GM12891 (cell line): ENCODE results near the gene PATZ1.

Source experiments
- DNase-seq: peaks from one replicate; pipeline ENCODE4 v3.0.0; 2011; ENCODE audit warnings: low spot score; ENCODE audit not compliant: insufficient read length
- FAIRE-seq: peaks from 2 replicates; lab custom pipeline; 2011; peaks lifted over from hg19 to GRCh38; lab: Jason Lieb, UNC
- PAX5 ChIP-seq: IDR thresholded peaks from 2 replicates; pipeline ENCODE4 v1.6.1; 2011; ENCODE audit warnings: low read length, moderate library complexity, mild to moderate bottlenecking; ENCODE audit not compliant: insufficient read depth, severe bottlenecking
- POLR2A ChIP-seq: IDR thresholded peaks from 2 replicates; pipeline ENCODE4 v1.6.1; 2011; ENCODE audit warnings: low read depth, low read length, control low read depth
- POLR2AphosphoS5 ChIP-seq: IDR thresholded peaks from 2 replicates; pipeline ENCODE4 v1.6.1; 2011; ENCODE audit warnings: low read depth, low read length, control low read depth
- POU2F2 ChIP-seq: IDR thresholded peaks from 2 replicates; pipeline ENCODE4 v1.6.1; 2011; ENCODE audit warnings: low read depth, mild to moderate bottlenecking, control low read depth, low read length, moderate library complexity
- SPI1 ChIP-seq: IDR thresholded peaks from 2 replicates; pipeline ENCODE4 v1.6.1; 2011; ENCODE audit warnings: low read depth, low read length, control low read depth
- TAF1 ChIP-seq: IDR thresholded peaks from 2 replicates; pipeline ENCODE4 v1.6.1; 2011; ENCODE audit warnings: low read depth, low read length, control low read depth

PATZ1 gene

DNA sequence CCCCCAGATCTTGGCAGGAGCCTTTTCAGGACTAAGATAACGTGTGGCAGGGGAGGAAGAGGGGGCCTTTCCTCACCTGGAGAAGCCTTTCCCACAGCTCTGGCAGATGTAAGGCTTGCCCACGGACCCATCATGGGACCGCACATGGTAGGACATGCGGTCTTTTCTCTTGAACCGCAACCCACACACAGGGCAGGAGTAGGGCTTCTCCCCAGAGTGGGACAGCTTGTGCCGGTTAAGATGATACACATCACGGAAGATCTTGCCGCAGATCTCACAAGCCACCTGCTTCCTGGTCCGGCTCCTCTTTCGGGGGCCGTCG is 1.9 kb downstream of the PATZ1 start:
- FAIRE-seq (peak; percentile 77), DNase-seq (no peak)
- no peak for TF ChIP-seq POLR2A
- TF ChIP-seq SPI1 = no peak
- no peak for TF ChIP-seq TAF1
- TF ChIP-seq PAX5 = no peak
- TF ChIP-seq POU2F2 = no peak

DNA sequence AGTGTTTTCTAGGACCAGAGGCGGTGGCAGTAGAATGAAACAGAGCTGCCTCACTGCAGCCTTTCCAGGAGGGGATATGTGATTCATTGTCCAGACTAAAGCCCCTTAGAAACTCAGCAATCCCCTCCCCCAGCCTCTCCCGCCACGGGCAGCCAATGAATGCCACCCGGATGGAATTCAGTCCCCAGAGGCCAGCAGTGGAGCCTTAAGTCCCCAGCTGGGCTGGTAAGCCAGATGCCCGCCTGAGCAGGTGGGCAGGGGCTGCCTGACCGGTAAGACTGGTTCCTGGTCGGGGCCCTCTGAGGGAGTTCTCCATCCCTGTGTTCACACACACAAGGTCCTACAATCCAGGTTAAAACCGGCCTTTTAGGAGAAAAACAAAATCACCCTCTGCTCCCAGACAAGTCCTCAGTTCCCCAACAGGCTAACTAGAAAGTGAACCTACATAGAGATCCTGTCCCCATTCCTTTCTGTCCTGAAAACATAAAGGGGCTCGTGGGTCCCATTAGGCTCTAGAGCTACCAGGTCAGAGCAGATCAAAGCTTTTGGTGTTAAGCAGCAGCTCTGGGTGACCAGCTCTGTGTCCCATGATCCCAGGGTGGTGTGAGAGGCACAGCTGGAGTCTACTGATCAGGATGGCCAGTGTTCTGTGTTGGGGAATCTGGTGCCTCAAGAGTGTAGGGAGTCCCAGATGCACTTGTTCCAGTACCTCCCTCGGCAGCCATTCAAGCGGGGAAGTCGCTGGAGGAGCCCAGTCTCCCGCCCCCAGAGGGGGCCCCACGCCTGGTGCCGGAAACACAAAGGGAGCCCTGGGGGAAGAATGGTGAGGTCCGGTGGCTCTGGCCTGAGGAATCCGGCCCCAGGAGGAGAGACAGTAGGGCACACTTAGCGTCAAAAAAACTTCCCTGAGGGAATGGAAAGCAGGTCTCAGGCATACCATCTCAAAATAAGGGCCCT is 2.6 kb downstream of the PATZ1 start:
- FAIRE-seq (peak; percentile 28), DNase-seq (no peak)
- TF ChIP-seq POLR2AphosphoS5 = 0 out of 2 replicates have a peak, but pooled peaks have one; percentile 50
- 0 out of 2 replicates have a peak, but pooled peaks have one; percentile 0 for TF ChIP-seq SPI1
- no peak for TF ChIP-seq POU2F2
- TF ChIP-seq POLR2A = no peak

- FAIRE-seq (peak; percentile 33), DNase-seq (no peak)
- no peak for TF ChIP-seq TAF1
- no peak for TF ChIP-seq PAX5
- peak; percentile 21; the same call in 1 of the 2 replicates for TF ChIP-seq POU2F2
Observed at GRCh38 chr22:31342389-31343140, 3.6 kb downstream of the PATZ1 start.

- FAIRE-seq = no peak
- DNase-seq = no peak
- TF ChIP-seq SPI1 (no peak), POLR2A (no peak), TAF1 (no peak), POU2F2 (no peak), PAX5 (no peak)
Observed at GRCh38 chr22:31341386-31342088, 4.6 kb downstream of the PATZ1 start.

GRCh38 chr22:31340765-31341247 is 5.3 kb downstream of the PATZ1 start:
- FAIRE-seq (no peak), DNase-seq (no peak)
- TF ChIP-seq PAX5 (no peak), POLR2AphosphoS5 (no peak), SPI1 (no peak), TAF1 (no peak), POLR2A (no peak), POU2F2 (no peak)

- TF ChIP-seq SPI1 = no peak
- no peak for TF ChIP-seq TAF1
- no peak for TF ChIP-seq POU2F2
- no peak for TF ChIP-seq POLR2A
- TF ChIP-seq POLR2AphosphoS5 = no peak
- no peak for TF ChIP-seq PAX5
- FAIRE-seq (no peak), DNase-seq (no peak)
Observed at GRCh38 chr22:31340360-31340759, 5.8 kb downstream of the PATZ1 start.

DNA sequence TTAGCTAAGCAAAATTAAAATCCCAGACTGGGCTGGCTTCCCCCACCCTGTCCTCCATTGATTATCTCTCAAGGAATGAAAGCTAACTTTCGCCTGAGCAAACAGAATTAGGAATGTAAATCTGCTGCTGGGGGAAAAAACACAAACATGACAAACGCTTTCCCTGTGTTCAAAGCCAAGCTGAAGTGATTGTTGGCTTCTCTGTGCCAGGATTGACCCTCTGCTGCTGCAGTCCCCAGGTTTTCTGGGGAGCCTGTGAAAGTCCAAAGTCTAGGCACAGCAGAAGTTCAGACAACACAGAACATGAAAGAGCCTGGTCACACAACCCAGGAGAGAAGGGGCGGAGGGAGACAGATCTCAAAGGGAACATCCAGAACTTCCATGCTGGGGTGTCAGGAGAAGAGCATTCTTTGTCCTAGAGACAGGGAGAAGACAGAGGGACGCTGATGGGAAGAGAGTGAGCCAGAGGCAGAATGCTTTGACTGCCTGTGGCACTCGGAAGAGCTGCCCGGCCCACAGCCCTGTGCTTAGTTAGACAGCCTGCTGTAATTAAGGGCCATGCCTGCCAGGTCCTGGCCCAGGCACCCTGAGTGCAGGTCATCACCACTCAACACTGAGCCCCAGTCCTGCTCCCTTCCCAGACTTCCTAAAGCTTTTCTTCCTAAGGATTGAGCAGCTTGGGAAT is 6.9 kb downstream of the PATZ1 start:
- TF ChIP-seq PAX5 = no peak
- no peak for TF ChIP-seq SPI1
- TF ChIP-seq POLR2A = no peak
- TF ChIP-seq POLR2AphosphoS5 = no peak
- TF ChIP-seq POU2F2 = no peak
- TF ChIP-seq TAF1 = no peak
- no peak for FAIRE-seq
- no peak for DNase-seq

GRCh38 chr22:31337178-31337577 is 9.0 kb downstream of the PATZ1 start:
- FAIRE-seq (no peak), DNase-seq (no peak)
- TF ChIP-seq PAX5 = no peak
- TF ChIP-seq POLR2A = no peak
- no peak for TF ChIP-seq TAF1
- TF ChIP-seq POU2F2 = no peak
- no peak for TF ChIP-seq POLR2AphosphoS5
- no peak for TF ChIP-seq SPI1
